GM10266 (cell line): ENCODE results near the gene PMPCB.
"Not testable (repeated sequence)": the region's sequence is repeated elsewhere in the genome, so short reads cannot be mapped to it uniquely, and the experiment has no call there.

Experiments
- DNase-seq: peaks from one replicate; pipeline ENCODE4 v3.0.0; 2012; ENCODE audit errors: extremely low spot score
- TF ChIP-seq, protein P1 (sequence below): IDR thresholded peaks from 2 replicates; pipeline ENCODE4 v1.5.1; 2012; ENCODE audit warnings: mild to moderate bottlenecking, low read depth; ENCODE audit not compliant: control insufficient read depth, insufficient read depth; ENCODE audit errors: missing control alignments

Gene PMPCB

GRCh38 chr7:103296901-103297836 is at the start of gene PMPCB:
TSS of gene PMPCB (plus strand) at chr7:103297435. CDS start at chr7:103297460, 25 bp downstream.
- DNase-seq, result peak; percentile 91
- TF ChIP-seq, protein P1, sequence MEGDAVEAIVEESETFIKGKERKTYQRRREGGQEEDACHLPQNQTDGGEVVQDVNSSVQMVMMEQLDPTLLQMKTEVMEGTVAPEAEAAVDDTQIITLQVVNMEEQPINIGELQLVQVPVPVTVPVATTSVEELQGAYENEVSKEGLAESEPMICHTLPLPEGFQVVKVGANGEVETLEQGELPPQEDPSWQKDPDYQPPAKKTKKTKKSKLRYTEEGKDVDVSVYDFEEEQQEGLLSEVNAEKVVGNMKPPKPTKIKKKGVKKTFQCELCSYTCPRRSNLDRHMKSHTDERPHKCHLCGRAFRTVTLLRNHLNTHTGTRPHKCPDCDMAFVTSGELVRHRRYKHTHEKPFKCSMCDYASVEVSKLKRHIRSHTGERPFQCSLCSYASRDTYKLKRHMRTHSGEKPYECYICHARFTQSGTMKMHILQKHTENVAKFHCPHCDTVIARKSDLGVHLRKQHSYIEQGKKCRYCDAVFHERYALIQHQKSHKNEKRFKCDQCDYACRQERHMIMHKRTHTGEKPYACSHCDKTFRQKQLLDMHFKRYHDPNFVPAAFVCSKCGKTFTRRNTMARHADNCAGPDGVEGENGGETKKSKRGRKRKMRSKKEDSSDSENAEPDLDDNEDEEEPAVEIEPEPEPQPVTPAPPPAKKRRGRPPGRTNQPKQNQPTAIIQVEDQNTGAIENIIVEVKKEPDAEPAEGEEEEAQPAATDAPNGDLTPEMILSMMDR, result peak; percentile 93

DNA sequence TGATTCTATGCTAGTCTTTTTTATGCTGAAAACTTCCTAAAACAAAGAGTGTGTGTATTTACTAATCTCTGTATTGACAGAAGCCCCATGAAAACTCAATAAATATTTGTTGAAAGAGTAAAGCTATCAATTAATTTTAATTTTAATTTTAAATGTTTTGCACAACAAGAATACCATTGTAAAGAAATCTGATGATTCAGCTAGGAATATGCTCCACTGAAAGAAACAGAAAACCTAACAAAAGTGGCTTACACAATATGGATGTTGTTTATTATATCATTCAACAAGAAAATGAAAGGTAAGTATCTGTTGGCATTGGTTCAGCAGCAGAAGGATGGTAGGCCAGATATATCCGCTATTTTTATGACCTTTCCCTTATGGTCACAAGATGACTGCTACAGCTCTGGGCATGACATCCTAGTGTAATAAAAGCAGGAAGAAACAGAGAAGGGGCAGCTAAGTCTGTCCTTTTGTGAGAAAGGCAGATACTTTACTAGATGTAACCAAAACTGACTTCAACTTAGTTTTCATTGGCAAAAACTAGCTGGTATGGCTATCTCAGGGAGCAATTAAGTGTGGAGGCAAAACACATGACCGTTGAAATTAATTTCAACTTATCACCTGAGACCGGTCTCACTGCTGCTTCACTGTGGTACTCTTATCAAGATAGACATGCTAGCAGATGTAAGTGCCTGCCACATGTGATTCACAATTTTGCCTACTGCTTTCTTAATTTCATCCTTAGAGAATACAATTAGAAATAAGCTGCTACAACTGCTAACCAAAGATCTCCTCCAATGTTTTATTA is 43.3 kb upstream of the PMPCB start:
- DNase-seq, result not testable (repeated sequence)

- DNase-seq, result not testable (repeated sequence)
These were observed 33.2 kb upstream of the PMPCB start for GRCh38 chr7:103264054-103264453.

DNA sequence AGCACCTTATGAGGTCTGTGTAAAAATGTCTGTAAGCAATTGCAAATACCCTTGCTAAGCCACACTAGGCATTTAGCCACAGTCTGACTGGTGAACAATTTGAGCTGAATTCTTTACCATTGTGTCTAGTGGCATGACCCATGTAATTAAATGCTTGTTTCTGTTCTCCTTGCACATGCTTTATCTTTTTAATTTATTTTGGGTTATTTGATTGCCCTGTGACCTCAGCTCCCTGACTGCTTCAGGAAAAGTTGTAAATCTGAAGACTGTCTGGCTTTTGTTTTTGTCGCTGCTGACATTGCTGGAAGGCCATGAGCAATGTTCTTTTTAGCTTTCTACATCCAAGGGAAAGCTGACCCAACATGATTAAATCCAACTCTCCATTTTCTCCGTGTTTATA is 31.0 kb upstream of the PMPCB start:
- DNase-seq, result not testable (repeated sequence)

- not testable (repeated sequence) for DNase-seq
These were observed 23.9 kb upstream of the PMPCB start for GRCh38 chr7:103273374-103273773.

DNA sequence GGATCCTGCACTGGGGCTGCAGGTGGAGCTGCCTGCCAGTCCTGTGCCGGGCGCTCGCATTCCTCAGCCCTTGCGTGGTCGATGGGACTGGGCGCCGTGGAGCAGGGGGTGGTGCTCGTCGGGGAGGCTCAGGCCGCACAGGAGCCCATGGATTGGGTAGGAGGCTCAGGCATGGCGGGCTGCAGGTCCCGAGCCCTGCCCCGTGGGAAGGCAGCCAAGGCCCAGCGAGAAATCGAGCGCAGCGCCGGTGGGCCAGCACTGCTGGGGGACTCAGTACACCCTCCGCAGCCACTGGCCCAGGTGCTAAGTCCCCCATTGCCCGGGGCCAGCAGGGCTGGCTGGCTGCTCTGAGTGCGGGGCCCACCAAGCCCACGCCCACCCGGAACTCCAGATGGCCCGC is 22.4 kb upstream of the PMPCB start:
- DNase-seq, result not testable (repeated sequence)

DNA sequence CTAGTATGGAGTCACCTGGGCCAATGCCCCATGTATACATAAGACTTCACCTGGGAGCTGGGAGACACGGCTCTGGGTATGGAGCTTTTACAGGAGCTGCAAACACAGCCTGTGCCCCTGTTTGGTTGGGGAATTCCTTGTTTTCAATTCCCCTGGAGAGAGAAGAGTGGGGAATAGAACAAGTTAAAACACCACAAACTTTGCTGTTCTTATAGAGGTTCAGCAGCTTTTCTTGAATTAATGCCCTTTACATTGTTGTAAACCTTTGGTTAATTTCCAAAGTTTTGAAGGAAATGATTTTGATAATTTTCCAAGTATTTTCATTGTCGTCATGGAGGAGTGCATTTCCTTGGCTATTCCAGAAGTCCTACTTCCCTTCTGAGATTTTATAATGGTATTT is 19.0 kb upstream of the PMPCB start:
- not testable (repeated sequence) for DNase-seq

- DNase-seq, result not testable (repeated sequence)
These were observed 17.6 kb upstream of the PMPCB start for GRCh38 chr7:103279636-103279962.

DNA sequence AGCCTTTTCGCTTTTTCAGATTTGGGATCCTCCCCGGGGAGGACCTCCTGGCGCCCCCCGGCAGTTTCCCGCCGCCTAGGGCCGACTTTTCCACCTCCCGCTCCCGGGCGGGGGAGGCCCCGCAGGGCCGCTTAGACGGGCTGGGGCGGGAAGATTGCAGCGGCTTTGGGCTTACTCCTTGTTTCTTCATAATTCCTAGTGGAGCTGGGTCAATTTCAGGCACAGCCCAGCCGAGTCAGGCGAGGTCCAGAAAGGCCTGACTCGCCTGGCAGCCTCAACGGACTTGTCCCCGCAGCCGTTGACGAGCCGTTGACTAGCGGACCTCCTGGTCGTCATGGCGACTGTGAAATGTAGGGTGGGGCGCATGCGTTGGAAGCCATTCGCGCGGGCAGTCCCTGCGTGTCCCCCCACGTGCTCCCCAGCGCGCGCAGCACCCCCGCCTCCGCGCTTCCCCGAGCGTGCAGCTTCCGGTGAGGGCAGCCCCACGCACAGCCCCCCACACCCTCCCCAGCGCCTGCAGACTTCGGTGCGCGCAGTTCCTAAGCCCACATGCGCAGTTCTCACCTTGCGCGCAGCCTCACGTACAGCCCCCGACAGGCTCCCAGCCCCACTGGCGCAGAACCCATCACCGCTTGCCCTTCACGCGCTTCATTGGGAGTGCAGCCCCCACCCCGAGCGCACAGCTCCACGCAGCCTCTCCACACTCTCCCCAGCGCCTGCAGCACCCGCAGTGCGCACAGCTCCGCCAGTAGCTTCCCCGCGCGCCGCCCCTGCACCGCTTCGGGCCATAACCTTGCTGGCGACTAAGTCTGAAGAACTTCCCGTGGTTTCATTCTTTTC is 17.1 kb upstream of the PMPCB start:
- not testable (repeated sequence) for DNase-seq

GRCh38 chr7:103280803-103281155 is 16.5 kb upstream of the PMPCB start:
- not testable (repeated sequence) for DNase-seq

- DNase-seq, result not testable (repeated sequence)
These were observed 14.3 kb upstream of the PMPCB start for GRCh38 chr7:103282802-103283427.

DNA sequence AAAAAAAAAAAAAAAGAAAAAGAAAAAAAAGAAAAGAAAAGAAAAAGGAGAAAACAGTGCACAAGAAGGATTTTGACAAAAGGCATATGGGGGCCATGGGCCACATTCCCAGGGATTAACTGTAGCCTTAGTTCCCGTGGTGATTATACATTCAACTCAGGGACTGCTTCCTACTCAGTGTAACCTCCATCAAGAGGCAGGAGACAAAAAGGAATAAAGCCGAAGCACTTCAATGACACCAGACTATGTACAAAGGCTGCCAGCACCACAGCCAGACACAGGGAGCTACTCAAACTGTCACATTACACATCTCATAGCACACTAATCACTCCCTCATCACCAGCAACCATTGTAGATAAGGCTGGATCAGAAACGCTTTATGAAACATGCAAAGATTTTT is 5.1 kb upstream of the PMPCB start:
- TF ChIP-seq, protein P1, result no peak
- DNase-seq, result no peak
